Progenitor cell of endocrine pancreas (in vitro differentiated cells): Measurements from ENCODE around the gene PLA2G2E. TPM values are rescaled to one million over a fixed set of nuclear protein-coding genes. Genes with fewer than 3 reads are reported as not detected.

Source experiments
- DNase-seq: peaks from one replicate; pipeline ENCODE4 v3.0.0; 2021; ENCODE audit warnings: low spot score; ENCODE audit not compliant: unreplicated experiment
- H3K27ac Mint-ChIP-seq: 2 replicates; pipeline ENCODE4 v1.8.0; 2021; ENCODE audit warnings: mild to moderate bottlenecking, moderate library complexity, mixed read lengths
- H3K27me3 Mint-ChIP-seq: 2 replicates; pipeline ENCODE4 v1.8.0; 2021; ENCODE audit warnings: mixed read lengths
- H3K36me3 Mint-ChIP-seq: 2 replicates; pipeline ENCODE4 v1.8.0; 2022; ENCODE audit warnings: mixed read lengths; ENCODE audit not compliant: insufficient read depth
- H3K4me1 Mint-ChIP-seq: 2 replicates; pipeline ENCODE4 v1.8.0; 2021; ENCODE audit warnings: low read depth, mixed read lengths
- H3K4me3 Mint-ChIP-seq: 2 replicates; pipeline ENCODE4 v1.8.0; 2021; ENCODE audit warnings: low read depth, mild to moderate bottlenecking, moderate library complexity, mixed read lengths
- H3K9me3 Mint-ChIP-seq: 2 replicates; pipeline ENCODE4 v1.8.0; 2021; ENCODE audit warnings: low read depth, mixed read lengths
- CTCF ChIP-seq: fragments of 200-600 bp; sonication (generic); IDR thresholded peaks from one replicate; pipeline ENCODE4 v1.5.0; 2021; ENCODE audit warnings: antibody characterized with exemption, mild to moderate bottlenecking; ENCODE audit not compliant: unreplicated experiment
- total RNA-seq: library from RNA; stranded (reverse); gene quantifications from 2 replicates; pipeline ENCODE4 v1.2.1, GENCODE V29; 2021

PLA2G2E gene
- total RNA-seq, 1 donor from 2014 or later = not detected

GRCh38 chr1:19910650-19911049 lies 12.8 kb downstream of the PLA2G2E start:
- Mint-ChIP-seq H3K36me3 (peaks cover 35% of the 10 kb centered on the region), H3K4me1 (no peaks in the 10 kb centered on the region), H3K9me3 (no peaks in the 10 kb centered on the region), H3K27ac (no peak overlapping the region), H3K27me3 (no peaks in the 10 kb centered on the region), H3K4me3 (no peak overlapping the region)
- TF ChIP-seq CTCF = no peak
- DNase-seq = no peak

GRCh38 chr1:19909971-19910370 lies 13.4 kb downstream of the PLA2G2E start:
- H3K27ac Mint-ChIP-seq = no peak overlapping the region
- H3K36me3 Mint-ChIP-seq = peaks cover 36% of the 10 kb centered on the region
- H3K4me1 Mint-ChIP-seq = no peaks in the 10 kb centered on the region
- H3K9me3 Mint-ChIP-seq = no peaks in the 10 kb centered on the region
- no peaks in the 10 kb centered on the region for H3K27me3 Mint-ChIP-seq
- no peak for TF ChIP-seq CTCF
- no peak for DNase-seq
- H3K4me3 Mint-ChIP-seq = no peak overlapping the region

- TF ChIP-seq CTCF = no peak
- Mint-ChIP-seq H3K4me1 (no peaks in the 10 kb centered on the region), H3K36me3 (peaks cover 42% of the 10 kb centered on the region), H3K9me3 (no peaks in the 10 kb centered on the region), H3K27me3 (no peaks in the 10 kb centered on the region), H3K27ac (no peak overlapping the region), H3K4me3 (no peak overlapping the region)
- no peak for DNase-seq
Observed at GRCh38 chr1:19909392-19909791, 14.0 kb downstream of the PLA2G2E start.

- H3K27ac Mint-ChIP-seq = no peak overlapping the region
- no peak overlapping the region for H3K4me3 Mint-ChIP-seq
- no peaks in the 10 kb centered on the region for H3K27me3 Mint-ChIP-seq
- TF ChIP-seq CTCF = no peak
- H3K36me3 Mint-ChIP-seq = peaks cover 40% of the 10 kb centered on the region
- no peak for DNase-seq
- H3K4me1 Mint-ChIP-seq = no peaks in the 10 kb centered on the region
- no peaks in the 10 kb centered on the region for H3K9me3 Mint-ChIP-seq
Observed at GRCh38 chr1:19907456-19907855, 16.0 kb downstream of the PLA2G2E start.

GRCh38 chr1:19903621-19904020 lies 19.8 kb downstream of the PLA2G2E start:
- H3K27ac Mint-ChIP-seq = no peak overlapping the region
- H3K4me3 Mint-ChIP-seq = no peak overlapping the region
- TF ChIP-seq CTCF = no peak
- no peaks in the 10 kb centered on the region for H3K9me3 Mint-ChIP-seq
- H3K4me1 Mint-ChIP-seq = no peaks in the 10 kb centered on the region
- peaks cover 55% of the 10 kb centered on the region for H3K36me3 Mint-ChIP-seq
- no peak for DNase-seq
- no peaks in the 10 kb centered on the region for H3K27me3 Mint-ChIP-seq

- no peak overlapping the region for H3K4me3 Mint-ChIP-seq
- no peaks in the 10 kb centered on the region for H3K4me1 Mint-ChIP-seq
- no peaks in the 10 kb centered on the region for H3K9me3 Mint-ChIP-seq
- DNase-seq = no peak
- no peaks in the 10 kb centered on the region for H3K27me3 Mint-ChIP-seq
- TF ChIP-seq CTCF = no peak
- no peak overlapping the region for H3K27ac Mint-ChIP-seq
- peaks cover 50% of the 10 kb centered on the region for H3K36me3 Mint-ChIP-seq
Observed at GRCh38 chr1:19901653-19902052, 21.8 kb downstream of the PLA2G2E start.
